NCI-H187 (cell line): ENCODE data around the gene SIRT7.

ENCODE experiments used
- DNase-seq, 2 experiments: peaks; one replicate each; lab custom pipeline; 2025; lab: John Stamatoyannopoulos, UW

Gene SIRT7

DNA sequence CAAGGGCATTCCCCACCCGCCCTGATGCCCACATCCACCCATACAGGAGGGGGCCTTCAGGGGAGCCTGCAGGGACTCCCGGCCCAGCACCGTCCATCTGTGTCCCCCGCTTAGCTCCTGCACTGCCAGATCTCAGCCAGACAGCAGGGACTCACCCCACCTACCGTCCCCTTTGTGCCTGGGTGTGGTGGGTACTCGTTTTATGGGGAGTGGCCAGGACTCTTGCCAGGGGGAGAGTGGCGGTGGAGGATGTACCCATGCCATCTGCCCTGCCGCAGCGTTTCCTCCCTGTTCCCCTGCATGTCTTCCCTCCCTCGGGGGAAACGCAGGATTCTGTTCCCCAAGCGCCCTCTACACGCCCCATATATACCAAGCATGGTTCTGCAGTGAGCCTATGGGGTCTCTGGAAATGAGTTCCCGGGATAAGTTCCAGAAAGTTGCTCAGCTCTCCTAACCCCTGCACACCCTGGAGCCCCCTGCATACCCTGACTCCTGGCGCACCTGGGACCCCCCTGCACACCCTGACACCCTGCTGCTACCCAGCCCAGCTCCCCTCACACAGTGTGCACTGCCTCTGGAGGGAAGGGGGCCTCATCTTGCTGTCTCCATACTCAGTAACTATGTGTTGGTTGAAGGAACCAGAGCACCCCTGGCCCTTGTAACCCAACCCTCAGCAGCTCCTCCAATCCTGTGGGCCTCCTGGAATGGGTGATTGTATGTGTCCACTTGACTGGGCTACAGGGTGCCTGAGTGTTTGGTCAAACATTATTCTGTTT lies 13.8 kb upstream of the SIRT7 start:
- DNase-seq = no peak

DNA sequence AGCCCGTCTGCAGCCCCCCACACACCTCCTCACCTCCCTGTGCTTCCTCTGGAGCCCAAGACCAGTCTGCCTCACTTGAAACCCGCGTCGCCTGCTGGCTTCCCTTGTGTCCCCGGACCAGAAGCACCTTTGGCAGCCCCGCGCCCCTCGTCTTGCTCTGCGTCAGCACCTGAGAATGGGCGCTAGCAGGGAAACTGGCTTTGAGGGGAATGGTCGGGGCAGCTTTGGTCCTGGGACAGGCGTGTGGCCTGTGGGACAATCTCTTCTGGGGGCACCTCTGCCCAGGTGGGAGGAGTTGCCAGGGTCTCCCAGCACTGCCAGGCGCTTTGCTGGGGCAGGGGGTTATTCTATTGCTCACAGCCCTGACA lies 13.2 kb upstream of the SIRT7 start:
- DNase-seq = no peak

DNA sequence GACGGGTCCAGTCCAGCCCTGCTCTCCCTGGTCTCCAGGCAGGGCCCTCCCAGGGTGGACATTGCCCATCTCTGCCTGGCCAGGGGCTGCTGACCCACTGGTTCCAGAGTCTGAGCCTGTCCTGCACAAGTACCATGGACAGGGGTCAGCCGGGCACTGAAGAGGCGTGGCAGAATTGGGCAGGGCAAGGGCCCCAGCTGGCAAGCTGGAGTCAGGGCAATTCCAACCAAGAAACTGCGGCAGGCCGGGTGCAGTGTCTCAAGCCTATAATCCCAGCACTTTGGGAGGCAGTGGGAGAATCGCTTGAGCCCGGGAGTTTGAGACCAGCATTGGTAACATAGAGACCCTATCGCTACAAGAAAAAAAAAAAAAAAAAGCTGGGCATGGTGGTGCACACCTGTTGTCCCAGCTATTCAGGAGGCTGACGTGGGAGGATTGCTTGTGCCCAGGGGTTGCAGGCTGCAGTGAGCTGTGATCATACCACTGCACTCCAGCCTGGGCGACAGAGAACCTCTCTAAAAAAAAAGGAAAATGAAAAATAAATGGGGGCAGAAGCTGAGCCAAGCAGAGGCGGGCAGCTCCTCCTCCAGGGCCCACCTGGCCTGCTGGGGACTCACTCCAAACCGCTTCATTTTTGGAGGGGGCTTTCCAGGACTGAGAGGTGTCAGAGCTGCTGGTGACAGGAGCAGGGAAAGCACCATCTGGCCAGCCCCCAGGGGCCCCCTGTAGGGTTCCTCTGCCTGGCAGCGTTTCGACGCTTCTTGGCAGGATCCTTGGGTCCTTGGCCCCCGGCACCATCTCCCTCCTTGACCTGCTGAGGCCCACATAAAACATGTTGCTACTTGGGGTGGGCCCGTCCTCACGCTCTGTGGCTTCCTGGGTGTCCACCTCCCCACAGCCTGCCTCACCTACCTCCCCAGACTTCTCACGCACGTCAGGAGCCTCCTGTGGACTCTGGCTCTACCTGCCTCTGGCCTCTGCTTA lies 12.5 kb upstream of the SIRT7 start:
- DNase-seq = no peak

DNA sequence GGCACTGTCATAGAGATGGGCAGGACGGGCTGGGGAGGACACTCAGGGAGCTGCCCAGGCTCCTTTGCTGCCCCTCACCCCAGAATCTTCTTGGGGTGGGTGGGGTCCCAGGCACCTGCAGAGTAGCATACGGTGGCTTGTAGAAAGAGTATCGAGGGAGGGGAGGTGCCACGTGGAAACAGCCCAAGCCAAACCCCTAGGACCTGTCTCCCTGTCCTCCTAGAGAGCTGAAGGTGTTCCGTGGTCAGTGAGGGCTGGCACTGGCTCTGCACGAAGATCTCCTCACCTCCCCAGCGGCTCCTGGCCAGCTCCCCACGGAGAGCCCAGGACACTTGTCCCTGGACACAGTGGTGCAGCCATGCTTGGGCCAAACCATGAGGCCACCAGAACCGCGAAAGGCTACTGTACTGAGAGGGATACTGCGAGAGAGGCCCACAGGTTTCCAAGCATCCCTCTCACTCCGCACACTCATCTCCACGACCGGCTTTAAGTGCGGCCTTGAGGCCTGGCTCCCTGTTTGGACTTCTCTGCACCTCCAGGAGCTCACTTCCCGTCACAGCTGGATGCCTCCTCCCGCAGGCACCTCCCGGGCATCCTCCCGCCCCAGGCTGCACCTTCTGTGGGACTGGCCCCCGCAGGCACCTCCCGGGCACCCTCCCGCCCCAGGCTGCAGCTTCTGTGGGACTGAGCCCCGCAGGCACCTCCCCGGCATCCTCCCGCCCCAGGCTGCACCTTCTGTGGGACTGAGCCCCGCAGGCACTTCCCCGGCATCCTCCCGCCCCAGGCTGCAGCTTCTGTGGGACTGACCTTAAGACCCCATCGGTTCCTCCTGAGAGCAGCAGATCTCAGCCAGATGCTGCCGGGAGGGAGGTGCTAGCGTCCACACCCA lies 11.5 kb upstream of the SIRT7 start:
- no peak for DNase-seq

DNA sequence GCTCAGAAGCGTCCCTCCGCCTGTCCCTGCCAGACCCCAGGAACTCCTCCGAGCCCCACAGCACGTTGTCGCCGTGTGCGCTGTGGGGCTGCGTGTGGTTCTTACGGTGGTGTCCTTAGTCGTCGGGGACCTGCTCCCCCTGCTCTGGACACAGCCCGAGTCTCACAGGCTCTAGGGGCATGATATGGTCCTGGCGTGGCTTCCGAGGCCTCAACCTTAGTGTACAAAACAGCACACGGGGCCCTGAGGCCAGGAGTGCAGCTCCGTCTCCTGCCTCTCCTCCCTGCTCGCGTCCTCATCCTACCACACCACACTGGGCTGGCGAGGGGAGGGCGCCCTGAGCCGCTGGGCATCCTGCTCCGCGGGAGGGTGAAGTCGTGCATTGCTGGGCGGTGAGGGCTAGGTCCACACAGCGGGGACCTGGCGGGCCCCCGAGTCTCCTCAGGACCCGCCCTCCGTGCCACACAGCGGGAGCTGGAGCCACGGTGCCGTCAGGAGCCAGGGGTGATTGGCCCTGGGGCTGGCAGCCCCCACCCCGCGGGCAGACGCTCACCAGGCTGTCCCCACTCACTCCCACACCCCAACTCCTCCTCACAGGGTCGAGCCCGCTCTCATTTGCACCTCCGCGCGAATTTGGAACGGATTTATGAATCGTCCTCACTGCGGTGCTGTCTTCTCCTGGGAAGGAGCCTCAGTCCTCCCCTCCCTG lies 10.7 kb upstream of the SIRT7 start:
- no peak for DNase-seq

DNA sequence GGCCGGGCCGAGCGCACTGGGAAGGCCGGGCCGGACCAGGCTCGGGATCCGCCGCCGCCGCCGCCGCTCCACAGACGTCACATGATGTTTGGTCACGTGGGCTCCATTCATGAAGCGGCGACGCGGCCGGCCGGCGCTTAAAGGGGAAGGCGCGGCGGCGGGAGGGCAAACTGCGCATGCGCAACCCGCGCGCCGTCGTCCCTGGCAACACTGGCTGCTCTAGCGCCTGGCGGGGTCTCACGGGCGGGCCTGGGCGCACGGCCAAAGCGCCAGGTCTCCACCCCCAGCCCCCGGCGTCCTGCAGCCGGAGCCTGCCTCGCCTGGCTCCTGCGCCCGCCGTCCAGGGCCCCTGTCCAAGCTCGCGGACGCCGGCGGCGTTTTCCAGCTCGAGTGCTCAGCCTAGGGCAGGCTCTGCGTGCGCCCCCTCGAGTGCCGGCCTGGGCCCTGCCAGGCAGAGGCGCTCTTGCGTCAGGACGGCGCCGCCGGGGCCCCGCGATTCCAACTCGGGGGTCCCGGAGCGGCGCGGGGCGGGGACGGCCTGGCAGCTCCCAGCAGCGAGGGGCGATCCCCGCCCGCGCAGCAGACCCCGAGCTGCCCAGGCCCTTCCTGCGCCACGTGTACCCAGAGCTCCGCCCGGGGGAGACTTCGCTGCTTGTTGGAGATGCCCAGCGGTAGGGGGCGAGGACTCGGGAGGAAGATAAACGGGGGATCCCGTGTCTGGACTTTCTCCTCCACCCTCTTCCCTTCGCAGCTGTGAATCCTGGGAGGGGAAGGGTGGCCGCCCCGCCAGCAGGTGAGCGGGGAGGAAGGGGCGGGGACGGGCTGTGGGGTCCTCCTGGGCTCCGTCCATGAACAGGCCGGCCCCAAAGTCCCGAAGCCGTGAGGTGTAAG lies 9.9 kb upstream of the SIRT7 start, which contains the start of gene MAFG:
TSS of gene MAFG (minus strand) at position 83 of the 891 bp plus-strand sequence. CDS start 4,550 bp downstream, outside the sequence.
- DNase-seq = peak; percentile 89 to 92

DNA sequence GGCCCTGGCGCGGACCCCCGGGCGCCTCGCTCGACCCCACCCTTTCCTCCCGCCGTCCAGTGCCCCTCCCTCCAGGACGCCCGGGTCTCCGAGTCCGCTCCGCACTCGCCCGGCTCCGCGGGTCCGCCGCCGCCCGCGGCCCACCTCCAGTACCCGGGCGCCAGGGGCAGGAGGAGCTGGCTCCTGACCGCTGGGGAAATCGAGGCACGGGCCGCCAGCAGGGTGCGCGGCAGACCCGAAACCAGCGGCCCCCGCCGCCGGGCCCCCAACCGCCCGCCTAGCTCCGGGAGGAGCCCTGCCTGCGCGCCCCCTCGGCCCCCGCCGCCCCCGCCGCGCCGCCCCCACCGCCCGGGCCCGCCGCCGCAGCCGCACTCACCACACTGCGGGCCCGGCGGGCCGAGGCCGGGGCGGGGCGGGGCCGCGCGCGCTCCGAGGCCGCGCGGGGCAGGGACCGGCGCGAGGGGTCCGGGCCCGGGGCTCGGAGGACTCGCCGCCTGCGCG lies 9.2 kb upstream of the SIRT7 start:
- DNase-seq = no peak

DNA sequence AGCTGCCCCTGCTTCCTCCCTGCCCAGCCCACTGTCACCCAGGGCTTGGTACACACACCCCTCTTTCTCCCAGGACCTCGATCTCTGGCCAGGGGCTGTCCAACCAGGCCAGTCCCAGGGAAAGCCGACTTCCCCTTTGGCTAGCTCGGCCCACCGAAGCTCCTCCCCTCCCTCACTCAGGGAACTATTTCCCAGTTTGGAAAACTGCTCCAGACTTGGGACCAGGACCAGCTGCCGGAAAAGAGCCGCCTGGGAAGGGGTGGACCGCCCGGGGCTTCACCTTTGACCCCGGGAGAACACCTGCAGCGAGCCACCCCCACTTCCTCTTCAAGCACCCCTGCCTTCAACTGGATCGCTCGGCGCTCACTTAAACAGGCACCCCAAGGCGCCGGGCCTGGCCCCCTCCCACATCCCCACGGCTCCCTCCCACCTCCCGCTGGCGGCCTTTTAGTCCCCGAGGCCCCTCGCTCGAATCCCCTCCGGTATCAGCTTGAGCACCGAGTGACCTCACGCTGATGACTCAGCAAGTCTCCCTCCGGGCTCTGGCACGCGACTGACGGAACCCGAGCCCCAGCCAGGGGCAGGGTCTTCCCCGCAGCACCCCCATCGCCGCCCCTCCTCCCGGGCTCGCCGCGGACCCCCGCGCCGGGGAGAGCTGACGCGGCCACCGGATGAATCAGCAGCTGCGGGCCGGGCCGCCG lies 8.6 kb upstream of the SIRT7 start:
- no peak for DNase-seq

DNA sequence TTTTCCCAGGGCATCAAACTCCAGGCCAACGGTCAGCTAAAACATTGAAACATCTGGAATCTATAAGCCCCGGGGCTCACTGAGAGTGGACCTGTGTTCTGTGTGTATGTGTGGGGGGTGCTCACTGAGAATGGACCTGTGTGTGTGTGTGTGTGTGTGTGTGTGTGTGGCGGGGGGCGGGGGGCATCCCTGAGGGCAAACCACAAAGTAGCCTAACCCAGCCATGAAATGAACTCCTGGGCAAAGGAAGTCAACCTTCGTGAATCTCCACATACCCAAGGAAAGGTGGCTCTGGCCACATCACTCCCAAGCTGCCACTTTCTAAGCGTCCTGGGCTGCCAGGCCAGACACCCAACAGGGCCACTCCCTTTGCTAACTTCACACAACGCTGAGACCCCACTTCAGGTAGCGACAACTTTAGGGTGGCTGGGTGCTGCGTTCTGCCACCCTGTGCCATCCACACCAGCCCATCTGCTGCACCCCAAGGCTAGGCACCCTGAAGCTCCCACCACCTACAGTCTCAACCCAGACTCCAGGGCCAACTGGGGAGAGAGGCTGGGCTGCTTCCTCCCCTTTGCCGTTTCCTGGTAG lies 8.0 kb upstream of the SIRT7 start:
- DNase-seq = no peak

DNA sequence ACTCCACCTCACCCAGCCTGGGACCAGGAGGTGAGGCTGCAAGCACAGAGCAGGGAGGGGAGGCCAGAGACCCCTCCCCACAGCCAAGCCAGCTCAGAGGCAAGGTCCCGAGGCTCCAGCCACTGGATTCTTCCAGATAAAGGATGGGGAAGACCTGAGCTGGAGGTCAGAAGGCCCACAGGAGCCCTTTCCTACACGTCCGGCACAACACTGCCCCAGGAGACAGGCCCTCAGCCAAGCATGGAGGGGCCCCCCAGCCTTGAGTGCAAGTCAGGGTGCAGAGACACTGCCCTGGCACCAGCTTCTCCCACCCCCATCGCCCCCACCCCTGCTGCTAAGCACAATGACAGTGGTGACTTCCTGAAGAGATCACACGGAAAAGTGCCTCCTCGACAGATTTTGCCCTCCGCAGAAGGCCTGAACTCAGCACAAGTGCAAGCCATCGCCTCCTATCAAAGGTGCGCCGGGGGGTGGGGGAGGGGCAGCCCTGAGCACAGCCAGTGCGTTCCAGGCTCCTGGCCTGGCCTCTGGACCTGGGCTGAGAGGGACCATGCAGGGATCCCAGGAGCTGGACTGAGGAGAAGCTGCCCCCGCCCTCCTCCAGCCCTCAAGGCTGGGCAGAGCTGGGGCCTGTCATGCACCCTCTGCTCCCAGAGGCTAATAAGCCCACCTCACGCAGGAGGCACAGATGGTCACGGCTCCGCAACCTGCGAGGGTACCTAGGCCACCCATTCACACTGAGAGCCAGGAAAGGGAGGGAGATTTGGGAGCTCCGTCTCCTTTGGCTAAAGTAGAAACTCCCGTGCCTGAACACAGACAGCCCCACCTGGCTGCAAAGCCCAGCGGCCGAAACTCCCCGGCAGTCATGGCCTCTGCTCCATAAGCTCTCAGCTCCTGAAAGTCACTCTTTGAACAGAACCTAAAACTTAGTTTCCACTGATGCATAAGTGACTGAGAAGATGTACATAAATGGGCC lies 6.9 kb upstream of the SIRT7 start:
- DNase-seq = no peak

DNA sequence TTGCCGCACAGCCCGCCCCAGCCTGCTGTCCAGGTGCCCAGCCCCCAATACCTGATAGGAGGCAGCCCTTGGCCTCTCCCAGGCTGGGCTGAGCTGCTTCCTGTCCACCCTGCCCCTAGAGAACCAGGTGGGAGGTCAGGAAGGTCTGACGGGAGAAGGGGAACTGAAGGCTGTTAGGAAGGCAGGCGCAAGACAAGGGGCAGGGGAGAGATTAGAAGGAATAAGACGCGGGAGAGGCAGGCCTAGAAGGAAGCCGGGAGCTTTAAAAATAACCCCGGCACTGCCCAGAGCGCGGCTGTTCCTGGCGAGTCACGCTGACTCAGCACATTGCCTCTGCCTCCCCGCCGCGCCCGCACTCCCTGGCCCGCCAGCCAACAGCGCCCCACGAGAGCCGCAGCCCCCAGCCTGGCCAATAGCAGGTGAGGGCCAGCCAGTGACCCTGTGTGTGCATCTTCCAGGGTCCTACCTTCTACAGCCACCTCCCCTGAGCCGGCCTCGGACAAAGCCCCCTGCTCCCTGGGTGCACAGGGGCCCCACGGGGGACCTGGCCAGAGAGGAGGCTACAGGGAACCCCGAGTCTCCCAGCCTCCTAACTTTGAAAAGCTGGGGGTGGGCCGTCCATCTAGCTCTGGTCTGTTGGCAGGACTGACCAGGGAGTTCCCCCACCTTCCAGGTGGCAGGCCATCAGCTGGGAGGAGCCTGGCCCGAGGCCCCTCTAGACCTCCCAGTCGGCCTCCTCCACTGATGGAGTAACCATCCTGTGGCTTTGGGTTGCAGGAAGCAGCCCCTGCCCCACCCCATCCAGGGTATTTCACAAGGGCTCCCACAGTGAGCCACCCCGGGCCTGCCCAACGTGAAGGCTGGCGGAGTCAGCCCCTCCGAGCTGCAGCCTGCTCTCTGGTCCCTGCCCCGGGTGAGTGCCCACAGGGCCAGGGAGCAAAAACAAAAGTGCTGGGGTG lies 5.6 kb upstream of the SIRT7 start:
- no peak for DNase-seq

DNA sequence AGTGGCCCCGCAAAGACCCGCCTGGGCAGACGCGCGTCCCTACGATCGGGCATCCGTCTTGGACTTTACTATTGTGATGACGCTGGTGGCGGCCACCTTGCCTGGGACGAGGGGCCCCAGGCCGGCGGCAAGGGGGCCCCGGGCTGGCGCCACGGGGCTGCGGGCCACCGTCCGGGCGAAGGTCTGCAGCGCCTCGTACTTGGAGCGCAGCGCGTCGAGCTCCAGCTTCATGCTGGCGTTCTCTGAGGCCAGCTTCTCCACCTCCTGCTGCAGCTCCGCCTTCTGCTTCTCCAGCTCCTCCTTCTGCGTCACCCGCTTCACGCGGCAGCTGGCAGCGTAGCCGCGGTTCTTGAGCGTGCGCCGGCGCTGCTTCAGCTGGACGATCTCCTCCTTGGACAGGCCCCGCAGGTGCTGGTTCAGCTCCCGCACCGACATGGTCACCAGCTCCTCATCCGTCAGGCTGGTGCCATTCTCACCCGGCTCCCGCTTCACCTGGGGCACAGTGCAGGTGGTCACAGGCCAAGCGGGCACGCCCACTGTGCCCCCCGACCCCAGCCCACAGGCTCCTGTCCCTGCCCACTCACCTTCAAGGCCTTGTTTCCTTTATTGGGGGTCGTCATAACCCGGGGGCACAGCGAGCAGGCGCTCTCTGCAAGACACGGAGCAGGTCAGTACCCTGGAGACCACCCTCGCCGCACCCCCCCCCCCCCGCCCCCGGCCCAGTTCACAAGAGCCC lies 4.8 kb upstream of the SIRT7 start:
- DNase-seq = no peak

DNA sequence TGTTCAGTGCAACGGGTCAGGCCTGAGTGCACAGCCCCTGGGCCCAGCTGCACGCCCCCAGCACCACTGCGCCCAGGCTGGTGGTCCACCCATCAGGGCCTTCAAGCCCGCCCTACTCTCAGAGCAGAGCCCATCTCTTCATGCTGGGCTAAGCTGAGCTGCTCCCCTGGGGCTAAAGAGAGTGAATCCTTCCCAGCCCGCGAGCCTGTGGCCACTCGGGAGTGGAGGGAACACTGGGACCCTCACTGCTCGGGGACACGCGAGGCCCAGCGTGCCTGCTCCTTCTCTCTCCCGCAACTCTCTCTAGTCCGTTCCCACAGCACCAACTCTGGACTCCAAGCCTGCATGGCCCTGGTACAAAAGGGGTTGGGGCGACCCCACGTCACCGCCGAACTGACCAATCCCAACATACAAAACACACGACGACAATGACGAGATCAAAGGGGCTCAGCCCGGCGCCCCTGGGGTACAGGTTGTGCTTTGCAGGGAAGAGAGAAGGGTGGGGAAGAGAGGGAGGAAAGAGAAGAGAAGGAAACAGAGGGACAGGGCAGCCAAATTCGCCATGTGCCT lies 4.1 kb upstream of the SIRT7 start:
- no peak for DNase-seq

DNA sequence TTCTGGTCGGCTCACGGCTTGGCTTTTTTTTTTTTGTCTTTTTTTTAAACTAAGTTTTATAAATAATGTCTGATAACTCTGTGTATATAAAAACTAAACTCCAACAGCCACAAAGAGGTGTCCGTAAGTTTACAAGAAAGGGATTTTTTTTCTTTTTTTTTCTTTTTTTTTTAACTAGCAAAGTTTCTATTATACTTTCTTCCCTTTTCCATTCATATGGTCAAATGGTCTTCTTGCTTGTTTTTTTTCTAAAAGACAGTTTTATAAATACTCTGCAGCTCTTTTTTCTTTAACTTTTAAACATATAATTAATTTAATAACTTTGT lies 3.5 kb upstream of the SIRT7 start:
- DNase-seq = no peak

DNA sequence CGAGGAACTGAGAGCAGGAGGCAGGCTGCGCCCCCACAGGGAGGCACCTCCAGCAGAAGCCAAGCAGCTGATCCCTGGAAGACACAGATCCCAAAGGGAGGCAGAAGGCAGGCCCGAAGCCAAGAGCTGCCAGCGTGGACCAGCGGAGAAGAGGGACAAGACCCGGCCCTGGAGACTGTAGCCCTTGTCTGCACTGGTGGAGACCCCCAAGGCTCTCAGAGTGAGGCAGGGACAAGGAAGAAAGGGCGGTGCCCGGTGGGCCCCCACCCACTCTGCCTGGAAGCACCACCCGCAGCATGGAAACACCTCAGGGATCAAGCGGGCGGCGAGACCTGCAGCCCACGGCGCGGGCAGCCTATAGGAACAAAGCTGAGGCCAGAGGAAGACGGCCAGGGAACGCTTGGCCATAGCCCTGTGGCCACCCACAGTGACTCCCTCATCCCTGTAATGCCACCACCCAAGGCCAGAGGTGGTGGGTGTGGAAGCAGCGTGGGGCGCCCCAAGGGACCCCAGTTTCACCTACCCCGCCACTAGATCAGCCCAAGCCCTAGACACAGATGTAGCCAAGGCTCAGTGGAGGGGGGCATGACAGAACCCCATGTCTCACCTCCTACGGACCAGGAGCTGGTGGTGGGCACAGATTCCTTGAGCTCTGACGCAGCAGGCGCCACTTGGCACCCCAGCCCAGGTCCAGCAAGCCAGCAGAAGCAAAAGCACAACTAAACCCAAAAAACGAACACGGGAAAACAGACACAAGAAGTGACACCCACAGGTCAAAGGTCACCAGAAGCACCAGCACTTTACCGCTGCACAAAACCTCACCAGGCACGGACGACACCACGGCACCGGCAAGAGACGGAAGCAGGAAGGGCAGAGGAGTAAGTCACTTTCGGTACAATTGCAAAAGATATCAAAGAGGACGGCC lies 2.9 kb upstream of the SIRT7 start:
- no peak for DNase-seq
